GM12878 (cell line): ENCODE measurements around the gene BOD1L1. TPM values are rescaled to one million over a fixed set of nuclear protein-coding genes. Genes with fewer than 3 reads are reported as not detected.

Source experiments
- ATAC-seq: fragments of 200-7000 bp; cut with Tn5 transposase; 3 replicates; pipeline ENCODE4 v1.9.1; 2020; ENCODE audit warnings: mild to moderate bottlenecking, moderate library complexity
- BruUV-seq: library from RNA; stranded (reverse); fragments of 400-500 nt; replicated peaks from 2 replicates; lab custom pipeline; 2021; lab: Mats Ljungman, UMichigan
- CTCF ChIA-PET: fragments of 300-600 bp; sonication (Branson Sonifier 250); formaldehyde crosslinking; extraction: SDS; loops from one replicate; lab custom pipeline; 2021; ENCODE audit warnings: inconsistent platforms; lab: Yijun Ruan, JAX
- POLR2A ChIA-PET: fragments of 350-600 bp; formaldehyde crosslinking; extraction: SDS; loops from one replicate; lab custom pipeline; 2021; ENCODE audit warnings: inconsistent platforms; lab: Charles Lee
- RAD21 ChIA-PET: fragments of 300-600 bp; sonication (Branson Sonifier 250); formaldehyde crosslinking; loops from one replicate; lab custom pipeline; 2023; ENCODE audit warnings: antibody characterized with exemption; ENCODE audit not compliant: unreplicated experiment; lab: Charles Lee
- SMC1A ChIA-PET: fragments of 300-600 bp; sonication (Branson Sonifier 250); formaldehyde crosslinking; loops from one replicate; lab custom pipeline; 2023; ENCODE audit not compliant: unreplicated experiment, uncharacterized antibody; lab: Charles Lee
- DNase-seq: peaks from one replicate; pipeline ENCODE4 v3.0.0-alpha.2; 2011; ENCODE audit warnings: low read depth, low spot score
- FAIRE-seq: peaks from 3 replicates; lab custom pipeline; 2011; peaks lifted over from hg19 to GRCh38; lab: Jason Lieb, UNC
- H2AFZ ChIP-seq: 2 replicates; pipeline ENCODE4 v1.6.0; 2011; ENCODE audit warnings: low read depth, low read length, control low read depth; ENCODE audit not compliant: control insufficient read depth
- H3K27ac ChIP-seq: 2 replicates; pipeline ENCODE4 v1.5.1; 2011; ENCODE audit warnings: control low read depth; ENCODE audit not compliant: control insufficient read depth, insufficient read depth
- H3K27me3 ChIP-seq, 2 experiments: replicated peaks in 1 of 2; 2 replicates each; pipeline versions ENCODE4 v1.6.0 to v1.6.1; 2011; ENCODE audit warnings: low read length in 1 of 2; ENCODE audit not compliant: control insufficient read depth in 2 of 2, insufficient read depth in 2 of 2
- H3K36me3 ChIP-seq, 2 experiments: 2 replicates each; pipeline ENCODE4 v1.5.1; 2011; ENCODE audit warnings: low read length in 1 of 2; ENCODE audit not compliant: control insufficient read depth in 2 of 2, insufficient read depth in 2 of 2
- H3K4me1 ChIP-seq: 2 replicates; pipeline ENCODE4 v1.6.1; 2011; ENCODE audit warnings: mild to moderate bottlenecking, low read length, moderate library complexity, mixed read lengths; ENCODE audit not compliant: control insufficient read depth, insufficient read depth
- H3K4me2 ChIP-seq: 2 replicates; pipeline ENCODE4 v1.6.0; 2011; ENCODE audit warnings: control low read depth; ENCODE audit not compliant: control insufficient read depth, insufficient read depth
- H3K4me3 ChIP-seq: fragments of 200-600 bp; sonication (generic); 2 replicates; pipeline ENCODE4 v1.5.1; 2016
- H3K79me2 ChIP-seq: 2 replicates; pipeline ENCODE4 v1.6.0; 2011; ENCODE audit warnings: low read length; ENCODE audit not compliant: control insufficient read depth, insufficient read depth
- H3K9ac ChIP-seq: 2 replicates; pipeline ENCODE4 v1.8.0; 2011; ENCODE audit warnings: low read length, control low read depth, mixed read lengths; ENCODE audit not compliant: control insufficient read depth, insufficient read depth
- H3K9me3 ChIP-seq: replicated peaks from 3 replicates; pipeline ENCODE4 v1.5.1; 2011; ENCODE audit warnings: mild to moderate bottlenecking, low read length; ENCODE audit not compliant: control insufficient read depth, insufficient read depth
- H4K20me1 ChIP-seq: 2 replicates; pipeline ENCODE4 v1.6.0; 2011; ENCODE audit not compliant: control insufficient read depth, insufficient read depth
- ATF2 ChIP-seq: IDR thresholded peaks from 2 replicates; pipeline ENCODE4 v1.6.1; 2012; ENCODE audit warnings: low read length, inconsistent platforms
- ATF3 ChIP-seq: IDR thresholded peaks from 2 replicates; pipeline ENCODE4 v1.6.1; 2011; ENCODE audit warnings: low read depth, mild to moderate bottlenecking, low read length, moderate library complexity, borderline replicate concordance; ENCODE audit errors: extremely low read depth
- BCL3 ChIP-seq: IDR thresholded peaks from 2 replicates; pipeline ENCODE4 v1.6.1; 2011; ENCODE audit warnings: borderline replicate concordance, low read depth, mild to moderate bottlenecking, moderate library complexity, low read length; ENCODE audit not compliant: insufficient read depth, poor library complexity, severe bottlenecking
- ETV6 ChIP-seq, 2 experiments: fragments of 450-650 bp in 1 of 2; IDR thresholded peaks in 1 of 2; conservative IDR thresholded peaks in 1 of 2; 2 replicates each; pipeline ENCODE4 v1.6.1; 2014; ENCODE audit warnings: antibody characterized with exemption in 1 of 2, borderline replicate concordance in 1 of 2, low read depth in 1 of 2, mild to moderate bottlenecking in 1 of 2, moderate library complexity in 1 of 2
- EZH2 ChIP-seq: IDR thresholded peaks from 2 replicates; pipeline ENCODE4 v1.6.1; 2012; ENCODE audit warnings: low read depth, mild to moderate bottlenecking, control low read depth, inconsistent platforms, low read length, borderline replicate concordance; ENCODE audit not compliant: control insufficient read depth
- GABPA ChIP-seq: IDR thresholded peaks from 2 replicates; pipeline ENCODE4 v1.6.1; 2014; ENCODE audit warnings: antibody characterized with exemption, low read depth, mild to moderate bottlenecking, inconsistent platforms
- IKZF2 ChIP-seq, 2 experiments: fragments of 450-650 bp; IDR thresholded peaks; 2 replicates each; pipeline ENCODE4 v1.6.1; 2017; ENCODE audit warnings: mild to moderate bottlenecking in 2 of 2, moderate library complexity in 2 of 2
- NFIC ChIP-seq: IDR thresholded peaks from 2 replicates; pipeline ENCODE4 v1.6.1; 2012; ENCODE audit warnings: low read depth, mild to moderate bottlenecking, inconsistent platforms, low read length, moderate library complexity
- RELA ChIP-seq: fragments of 450-650 bp; IDR thresholded peaks from 2 replicates; pipeline ENCODE4 v1.8.0; 2014; ENCODE audit warnings: borderline replicate concordance; ENCODE audit not compliant: partially characterized antibody
- RUNX3 ChIP-seq: IDR thresholded peaks from 2 replicates; pipeline ENCODE4 v1.6.1; 2012; ENCODE audit warnings: low read length, inconsistent platforms
- SPI1 ChIP-seq: IDR thresholded peaks from 2 replicates; pipeline ENCODE4 v1.6.1; 2011; ENCODE audit warnings: low read depth, mild to moderate bottlenecking, low read length, moderate library complexity, borderline replicate concordance; ENCODE audit not compliant: insufficient read depth
- SREBF2 ChIP-seq: IDR thresholded peaks from 2 replicates; pipeline ENCODE4 v1.6.1; 2012; ENCODE audit warnings: mild to moderate bottlenecking, low read length
- WGBS: methylation state at CpG from one replicate; pipeline ENCODE4 v1.1.6; 2016; ENCODE audit warnings: low lambda C conversion rate; ENCODE audit not compliant: insufficient replicate concordance, insufficient coverage; ENCODE audit errors: missing lambda C conversion rate; 5-methylcytosine and 5-hydroxymethylcytosine counted together
- in situ Hi-C: fragments of 300-500 bp; cut with MboI; formaldehyde crosslinking; loops from 9 replicates; pipeline ENCODE4 v1.14.3; 2018; ENCODE audit warnings: mixed read lengths
- intact Hi-C: fragments of 100-400 bp; cut with micrococcal nuclease; formaldehyde crosslinking; loops from one replicate; pipeline ENCODE4 v1.14.2; 2022; ENCODE audit not compliant: unreplicated experiment
- polyA plus RNA-seq, 11 experiments: library from polyadenylated mRNA; depleted of rRNA in 4 of 11; unstranded in 6 of 11; stranded (reverse) in 5 of 11; fragments of >200 nt; fragmentation: Nextera tagmentation in 4 of 11; fragmentation: Illumina TruSeq in 1 of 11; extraction: Ambion mirVana in 4 of 11; extraction: Trizol in 1 of 11; gene quantifications; 1 replicate in 1 of 11; 2 replicates in 10 of 11; pipeline versions ENCODE4 v1.2.1 to v1.2.3, GENCODE V29; 2011 to 2016; ENCODE audit warnings: inconsistent platforms in 2 of 11, missing spikeins in 2 of 11, low read depth in 1 of 11
- total RNA-seq, 4 experiments: library from RNA; depleted of rRNA in 3 of 4; stranded (reverse); fragments of >200 nt in 3 of 4; fragmentation: Illumina TruSeq in 1 of 4; extraction: Trizol in 1 of 4; gene quantifications; 2 replicates each; pipeline versions ENCODE4 v1.2.1 to v1.2.3, GENCODE V29; 2013 to 2021

Gene BOD1L1
- total and polyA plus RNA-seq, 10 of the 15 experiments (the other 5 are each of a cell fraction or from before 2014, with no cell fraction given), result 6.8 to 41.6 (median 24.3) TPM

GRCh38 chr4:13615161-13615560 lies 12.4 kb downstream of the BOD1L1 start:
- no peaks in the 10 kb centered on the region; the same call in 1 of the 2 replicates for H3K79me2 ChIP-seq
- H3K27ac ChIP-seq, result no peak overlapping the region; the same call in 1 of the 2 replicates
- POLR2A ChIA-PET, result no interaction called here
- RAD21 ChIA-PET, result no interaction called here
- SMC1A ChIA-PET, result interaction anchor here (1.3 to 1.5 kb wide), 2 partner anchors 10 to 13 kb away, joined by 3 to 4 read pairs; no protein-coding TSS in a partner anchor
- H3K27me3 ChIP-seq, result no peaks in the 10 kb centered on the region
- TF ChIP-seq ATF3, result no peak
- no peak for TF ChIP-seq EZH2
- TF ChIP-seq ATF2, result peak; percentile 15; the same call in 1 of the 2 replicates
- TF ChIP-seq IKZF2 (IDR thresholded peaks at IDR 0.05), result peak; percentile 30 to 51; a peak in 2 of 4 replicates
- peak in 1 of 2 experiments; percentile 87; a peak in 2 of 4 replicates for TF ChIP-seq ETV6 (conservative IDR thresholded peaks at IDR 0.05 in 1 of 2, IDR thresholded peaks at IDR 0.05 in 1 of 2; ENCODE audit: borderline replicate concordance in 1 of 2, low read depth in 1 of 2)
- no peak for TF ChIP-seq BCL3
- TF ChIP-seq SPI1, result peak; percentile 90
- peak; percentile 64 for TF ChIP-seq NFIC
- peak; percentile 85 for TF ChIP-seq RUNX3
- no peak for TF ChIP-seq RELA
- 0 out of 2 replicates have a peak, but pooled peaks have one; percentile 33 for TF ChIP-seq GABPA
- no peak for TF ChIP-seq SREBF2
- intact Hi-C loops (no loop called here), in situ Hi-C loops (no loop called here)
- FAIRE-seq (peak; percentile 61), ATAC-seq (peak; percentile 69), DNase-seq (no peak)
- no peaks in the 10 kb centered on the region for H4K20me1 ChIP-seq
- no peak overlapping the region for H3K4me3 ChIP-seq
- CTCF ChIA-PET, result interaction anchor here (0.9 to 1.0 kb wide), 2 partner anchors 39 to 886 kb away, joined by 3 to 4 read pairs; no protein-coding TSS in a partner anchor
- peaks cover 36% of the 10 kb centered on the region for H3K4me1 ChIP-seq
- 7% methylated on average over 3 of the region's 3 CpGs for WGBS
- no peak overlapping the region for H3K9ac ChIP-seq
- H2AFZ ChIP-seq, result no peak overlapping the region
- no TSS peak for BruUV-seq
- peak overlapping the region; percentile 60; the same call in 1 of the 2 replicates for H3K4me2 ChIP-seq
- H3K9me3 ChIP-seq, result no peaks in the 10 kb centered on the region
- peaks cover 5 to 23% of the 10 kb centered on the region in 2 experiments for H3K36me3 ChIP-seq
